ENCODE data around the gene GAN. TPM values are rescaled to one million over a fixed set of nuclear protein-coding genes. Genes with fewer than 3 reads are reported as not detected.

GAN gene
- total and polyA plus RNA-seq, 2 of the 4 experiments (the other 2 are of a cell fraction) = 1.1 to 5.7 TPM

GRCh38 chr16:81324808-81325207 lies 10.0 kb downstream of the GAN start:
- intact Hi-C loops (cut with micrococcal nuclease) = no loop called here
- Histone ChIP-seq H3K9ac (ENCODE audit: low read depth, low read length) (no peak overlapping the region), H3K27me3 (ENCODE audit: control insufficient read depth, insufficient read depth, low read length) (no peaks in the 10 kb centered on the region), H3K4me2 (ENCODE audit: low read depth, low read length) (no peak overlapping the region), H3K4me1 (ENCODE audit: control insufficient read depth, insufficient read depth, low read length) (peaks cover 4% of the 10 kb centered on the region; the same call in 1 of the 2 replicates), H2BK120ac (ENCODE audit: low read depth, low read length) (no peak overlapping the region), H2AFZ (replicated peaks; ENCODE audit: low read length, poor library complexity) (no peak overlapping the region), H3K36me3 (ENCODE audit: control insufficient read depth, insufficient read depth, low read length) (no peaks in the 10 kb centered on the region), H3K9me1 (ENCODE audit: insufficient read depth, low read length) (peaks cover 10% of the 10 kb centered on the region; the same call in 1 of the 2 replicates), H3K23ac (ENCODE audit: low read depth, low read length) (no peak overlapping the region), H4K5ac (ENCODE audit: low read depth, low read length) (no peak overlapping the region), H4K20me1 (ENCODE audit: insufficient read depth, low read length) (peaks cover 23% of the 10 kb centered on the region), H3K9me3 (ENCODE audit: control insufficient read depth, insufficient read depth, low read length) (no peaks in the 10 kb centered on the region), H3K4me3 (ENCODE audit: insufficient read depth, low read depth, low read length) (no peak overlapping the region), H4K91ac (ENCODE audit: insufficient read depth, low read depth, low read length) (no peak overlapping the region), H3K4ac (ENCODE audit: low read depth, low read length) (no peak overlapping the region), H3K79me1 (ENCODE audit: low read depth in 1 of 2, low read length in 2 of 2) (peaks cover 30 to 56% of the 10 kb centered on the region in 2 experiments), H2BK20ac (ENCODE audit: low read depth, low read length) (no peak overlapping the region), H2AK5ac (ENCODE audit: low read depth, low read length) (no peak overlapping the region), H2AK9ac (replicated peaks; ENCODE audit: low read depth, low read length, poor library complexity) (no peak overlapping the region), H3K18ac (ENCODE audit: low read depth, low read length) (no peak overlapping the region), H2BK15ac (ENCODE audit: low read depth, low read length) (no peak overlapping the region), H2BK5ac (ENCODE audit: low read depth, low read length, poor library complexity, severe bottlenecking) (no peak overlapping the region), H3K56ac (ENCODE audit: extremely low read depth, insufficient read depth, low read length) (no peak overlapping the region), H3K27ac (ENCODE audit: insufficient read depth, low read length) (no peak overlapping the region), H4K8ac (ENCODE audit: low read depth in 2 of 2, low read length in 2 of 2) (no peak overlapping the region), H3K14ac (replicated peaks; ENCODE audit: low read depth, low read length) (no peak overlapping the region)
- dilution Hi-C loops (cut with HindIII; ENCODE audit: low sequenced_read_pairs, unreplicated experiment) = no loop called here
- POLR2A ChIA-PET (ENCODE audit: unreplicated experiment) = no interaction called here
- CTCF ChIA-PET = interaction anchor here (0.5 kb wide), 1 partner anchor 108 kb away, joined by 3 read pairs; no protein-coding TSS in a partner anchor
- DNase-seq (no peak), ATAC-seq (ENCODE audit: low read depth) (no peak)
- in situ Hi-C loops (cut with MboI; ENCODE audit: low sequenced_read_pairs) = no loop called here
- WGBS, 2 experiments (ENCODE audit: extremely low coverage in 2 of 2, insufficient read length in 1 of 2) = 100% methylated on average over 2 of the region's 6 CpGs; no CpG with 5 or more reads in 1 of the 2 experiments
- no peak for TF ChIP-seq BHLHE40 (IDR thresholded peaks at IDR 0.05; ENCODE audit: low read depth, low read length)
- TF ChIP-seq RCOR1 (IDR thresholded peaks at IDR 0.05; ENCODE audit: insufficient replicate concordance, low read length) = no peak
- no peak for TF ChIP-seq CTCF (conservative IDR thresholded peaks at IDR 0.05; ENCODE audit: low read depth, low read length)
- TF ChIP-seq MXI1 (IDR thresholded peaks at IDR 0.05; ENCODE audit: borderline replicate concordance, low read depth, low read length) = no peak
- TF ChIP-seq FOS (IDR thresholded peaks at IDR 0.05; ENCODE audit: low read depth, low read length) = no peak
- TF ChIP-seq CEBPB (IDR thresholded peaks at IDR 0.05; ENCODE audit: low read depth, low read length) = no peak
- no peak for TF ChIP-seq SMC3 (IDR thresholded peaks at IDR 0.05; ENCODE audit: low read depth, low read length)
- no peak for TF ChIP-seq USF2 (IDR thresholded peaks at IDR 0.05; ENCODE audit: low read depth, low read length)
- no peak for TF ChIP-seq RAD21 (IDR thresholded peaks at IDR 0.05; ENCODE audit: low read length)
- no peak for TF ChIP-seq MAZ (IDR thresholded peaks at IDR 0.05; ENCODE audit: borderline replicate concordance, low read depth, low read length)
- no peak for TF ChIP-seq CHD1 (IDR thresholded peaks at IDR 0.05; ENCODE audit: low read depth, low read length)
- no peak for TF ChIP-seq POLR2A (IDR thresholded peaks at IDR 0.05; ENCODE audit: low read depth, low read length)
- TF ChIP-seq, protein P1, sequence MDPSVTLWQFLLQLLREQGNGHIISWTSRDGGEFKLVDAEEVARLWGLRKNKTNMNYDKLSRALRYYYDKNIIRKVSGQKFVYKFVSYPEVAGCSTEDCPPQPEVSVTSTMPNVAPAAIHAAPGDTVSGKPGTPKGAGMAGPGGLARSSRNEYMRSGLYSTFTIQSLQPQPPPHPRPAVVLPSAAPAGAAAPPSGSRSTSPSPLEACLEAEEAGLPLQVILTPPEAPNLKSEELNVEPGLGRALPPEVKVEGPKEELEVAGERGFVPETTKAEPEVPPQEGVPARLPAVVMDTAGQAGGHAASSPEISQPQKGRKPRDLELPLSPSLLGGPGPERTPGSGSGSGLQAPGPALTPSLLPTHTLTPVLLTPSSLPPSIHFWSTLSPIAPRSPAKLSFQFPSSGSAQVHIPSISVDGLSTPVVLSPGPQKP (IDR thresholded peaks at IDR 0.05; ENCODE audit: borderline replicate concordance, low read depth, low read length) = no peak
- no peak for TF ChIP-seq RFX5 (IDR thresholded peaks at IDR 0.05; ENCODE audit: low read depth, low read length)
- no peak for TF ChIP-seq MAFK (IDR thresholded peaks at IDR 0.05; ENCODE audit: low read depth, low read length)
- no TSS peak for BruUV-seq (replicated peaks)

Data from IMR-90 (cell line).